ENCODE measurements around the gene ALPK1. TPM values are rescaled to one million over a fixed set of nuclear protein-coding genes. Genes with fewer than 3 reads are reported as not detected.
"Not testable (repeated sequence)": the region's sequence is repeated elsewhere in the genome, so short reads cannot be mapped to it uniquely, and the experiment has no call there.

The ALPK1 gene
- total and polyA plus RNA-seq, 2 of the 8 experiments (the other 6 are each of a cell fraction or from before 2014, with no cell fraction given), result 0.08 to 0.43 TPM

- H2AK5ac ChIP-seq (ENCODE audit: low read depth, low read length); H3K27me3 ChIP-seq (replicated peaks in 1 of 4; ENCODE audit: control insufficient read depth in 3 of 4, extremely low read depth in 1 of 4, insufficient read depth in 3 of 4, low read length in 3 of 4); H2BK20ac ChIP-seq (ENCODE audit: low read length); H3K4me2 ChIP-seq (ENCODE audit: insufficient read depth in 1 of 2, low read depth in 2 of 2, low read length in 2 of 2); H2BK15ac ChIP-seq (ENCODE audit: low read length); H2BK12ac ChIP-seq (ENCODE audit: low read depth, low read length); POLR2A ChIA-PET (ENCODE audit: partially characterized antibody); FAIRE-seq; H2BK5ac ChIP-seq (ENCODE audit: low read depth, low read length); H3K79me2 ChIP-seq (ENCODE audit: control insufficient read depth in 1 of 2, insufficient read depth in 2 of 2, low read length in 2 of 2); H3K23ac ChIP-seq (ENCODE audit: insufficient read length); H4K5ac ChIP-seq (ENCODE audit: insufficient read length, low read depth, low read length); H4K91ac ChIP-seq (replicated peaks; ENCODE audit: insufficient read length, low read length); DNase-seq (ENCODE audit: low read depth in 1 of 2, low spot score in 2 of 2); H3K27ac ChIP-seq (ENCODE audit: low read depth, low read length); H3K56ac ChIP-seq (replicated peaks; ENCODE audit: insufficient read length, low read depth, low read length); H2AFZ ChIP-seq (ENCODE audit: low read length); H3K14ac ChIP-seq (ENCODE audit: insufficient read length); H3K23me2 ChIP-seq (ENCODE audit: low read depth, low read length); H2BK120ac ChIP-seq (replicated peaks; ENCODE audit: low read depth, low read length); H3K4me3 ChIP-seq (ENCODE audit: extremely low read depth in 1 of 4, insufficient read depth in 2 of 4, low read depth in 3 of 4, low read length in 4 of 4); CTCF ChIA-PET (ENCODE audit: partially characterized antibody); H3K36me3 ChIP-seq (ENCODE audit: control insufficient read depth in 2 of 4, insufficient read depth in 4 of 4, low read length in 3 of 4); H3K9ac ChIP-seq (replicated peaks in 1 of 4; ENCODE audit: extremely low read depth in 1 of 4, low read depth in 3 of 4, low read length in 3 of 4); H3K4me1 ChIP-seq (replicated peaks in 1 of 4; ENCODE audit: control insufficient read depth in 3 of 4, insufficient read depth in 4 of 4, low read length in 3 of 4); H4K8ac ChIP-seq (ENCODE audit: extremely low read depth, insufficient read depth, low read length); H3K4ac ChIP-seq (replicated peaks; ENCODE audit: insufficient read length, low read depth, low read length); H3K79me1 ChIP-seq (ENCODE audit: low read depth, low read length); H3K18ac ChIP-seq (ENCODE audit: extremely low read depth, low read length); H4K20me1 ChIP-seq (replicated peaks in 1 of 2; ENCODE audit: control insufficient read depth in 1 of 2, insufficient read depth in 2 of 2, low read length in 2 of 2): not testable (repeated sequence)
- 92% methylated on average over 3 of the region's 3 CpGs; no CpG with 5 or more reads in 1 of the 2 experiments for WGBS, 2 experiments (ENCODE audit: extremely low coverage in 1 of 2, insufficient coverage in 1 of 2, insufficient read length in 1 of 2, insufficient replicate concordance in 2 of 2, low coverage in 1 of 2, low lambda C conversion rate in 2 of 2, missing lambda C conversion rate in 1 of 2)
- H3K9me3 ChIP-seq (ENCODE audit: insufficient read depth in 2 of 2, low read depth in 1 of 2, low read length in 1 of 2), result peaks cover 11 to 19% of the 10 kb centered on the region in 2 experiments
Measured at GRCh38 chr4:112490808-112491207, 193.6 kb downstream of the ALPK1 start.

Other genes with a start within 250 kb of the ALPK1 start
- 0.63 and 0.73 TPM in 2 replicates for gene FAM241A, start 151.9 kb upstream of the ALPK1 start, total RNA-seq (2021; fragmentation: NEBNext Ultra II Directional; extraction: Animal tissue kit (Norgen Biotek cat#: 25700))
- 0.13 and 0.20 TPM in 2 replicates for gene FAM241A, start 151.9 kb upstream of the ALPK1 start, polyA plus RNA-seq (2011; rRNA removed)
- 26.9 and 27.7 TPM in 2 replicates for gene AP1AR, start 65.6 kb upstream of the ALPK1 start, total RNA-seq (2021; fragmentation: NEBNext Ultra II Directional; extraction: Animal tissue kit (Norgen Biotek cat#: 25700))
- gene AP1AR, start 65.6 kb upstream of the ALPK1 start, polyA plus RNA-seq (2011; rRNA removed), result 5.3 and 7.2 TPM in 2 replicates
- 2.7 and 2.9 TPM in 2 replicates for gene TIFA, start 11.5 kb upstream of the ALPK1 start, total RNA-seq (2021; fragmentation: NEBNext Ultra II Directional; extraction: Animal tissue kit (Norgen Biotek cat#: 25700))
- 0.42 and 0.77 TPM in 2 replicates for gene TIFA, start 11.5 kb upstream of the ALPK1 start, polyA plus RNA-seq (2011; rRNA removed)
- not detected in 2 replicates for gene NEUROG2, start 218.8 kb downstream of the ALPK1 start, total RNA-seq (2021; fragmentation: NEBNext Ultra II Directional; extraction: Animal tissue kit (Norgen Biotek cat#: 25700))
- 0.03 TPM in 1 of 2 replicates, not detected in the other for gene NEUROG2, start 218.8 kb downstream of the ALPK1 start, polyA plus RNA-seq (2011; rRNA removed)